NK-92 treated with Interleukin-12 subunit alpha and Interleukin-12 subunit beta, amount 100 ng/mL, for 24 hours (cell line): Measurements from ENCODE around the gene C12orf75.
"Not testable (repeated sequence)": the region's sequence is repeated elsewhere in the genome, so short reads cannot be mapped to it uniquely, and the experiment has no call there.

Experiments used
- DNase-seq: peaks from one replicate; lab custom pipeline; 2025; lab: John Stamatoyannopoulos, UW

The C12orf75 gene

DNA sequence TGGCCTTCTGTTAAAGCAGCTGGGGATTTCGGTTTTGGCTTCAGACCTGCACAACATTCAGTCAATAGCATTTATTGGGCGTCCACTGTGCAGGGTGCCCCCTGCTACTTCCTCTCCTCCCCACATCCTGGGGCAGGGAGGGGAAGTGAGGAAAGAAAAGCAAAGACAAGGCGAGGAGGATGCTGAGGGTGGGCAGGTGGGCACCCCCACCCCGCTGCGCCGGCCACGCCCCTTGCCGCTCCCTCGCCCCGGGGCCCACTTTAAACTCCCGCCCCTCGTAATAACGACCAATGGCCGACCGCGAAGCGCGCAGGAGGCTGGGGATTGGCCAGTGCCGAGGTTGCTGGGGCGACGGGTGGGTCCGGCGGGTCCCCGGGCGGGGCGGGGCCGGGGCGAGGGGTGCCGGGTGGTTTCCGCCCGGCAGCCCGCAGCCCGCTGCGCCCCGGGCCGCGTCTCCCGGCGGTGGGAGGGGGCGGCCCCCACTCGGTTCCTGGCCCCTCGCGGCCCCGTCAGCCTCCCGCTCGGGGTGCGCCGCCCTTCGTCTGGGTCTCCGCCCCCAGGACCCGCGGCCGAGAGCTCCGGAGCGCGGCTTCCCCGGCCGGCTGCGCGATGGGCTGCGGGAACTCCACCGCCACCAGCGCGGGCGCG lies at the start of gene C12orf75:
Gene C12orf75, plus strand, starts transcription at position 409 of the 648 bp plus-strand sequence. Its CDS starts 201 bp downstream, at position 610.
- peak; percentile 91 for DNase-seq

- DNase-seq: no peak
Observed at GRCh38 chr12:105280966-105281693, 49.4 kb upstream of the C12orf75 start.

DNA sequence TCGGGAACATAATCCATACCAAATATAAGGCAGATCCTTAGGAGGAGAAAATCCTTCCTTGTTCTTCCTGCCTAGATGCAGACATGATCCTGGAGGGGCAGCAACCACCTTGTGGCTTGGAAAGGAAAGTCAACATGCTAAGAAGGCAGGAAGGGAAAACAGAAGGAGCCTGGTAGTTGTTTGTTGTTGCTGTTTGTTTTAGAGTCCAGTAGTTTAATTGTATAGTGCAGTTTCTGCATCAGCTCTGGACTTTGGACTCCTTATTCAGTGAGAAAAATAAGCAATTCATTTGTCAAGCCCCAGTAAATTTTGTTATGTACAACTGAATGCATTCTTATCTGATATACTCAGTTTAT lies 48.8 kb upstream of the C12orf75 start:
- no peak for DNase-seq

- no peak for DNase-seq
Observed at GRCh38 chr12:105285378-105285777, 45.1 kb upstream of the C12orf75 start.

DNA sequence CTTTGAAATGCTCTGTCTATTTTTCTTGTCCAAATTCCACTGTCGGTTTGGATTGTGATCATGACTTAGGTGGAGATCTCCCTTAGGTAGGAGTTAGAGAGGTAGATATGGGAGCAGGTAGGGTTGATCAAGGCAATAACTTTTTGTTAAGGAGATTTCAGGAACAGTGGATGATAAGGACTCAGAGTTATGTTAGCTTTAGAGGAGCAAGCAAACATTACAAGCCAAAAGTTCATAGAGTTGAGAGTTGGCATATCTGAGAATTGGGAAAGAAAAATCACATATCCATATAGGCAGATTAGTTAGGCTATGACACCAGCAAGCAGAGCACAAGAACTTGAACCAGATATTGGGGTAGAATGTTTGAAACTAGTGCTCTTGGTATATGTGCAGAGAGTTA lies 43.1 kb upstream of the C12orf75 start:
- no peak for DNase-seq

- no peak for DNase-seq
Observed at GRCh38 chr12:105288311-105288996, 42.0 kb upstream of the C12orf75 start.

DNA sequence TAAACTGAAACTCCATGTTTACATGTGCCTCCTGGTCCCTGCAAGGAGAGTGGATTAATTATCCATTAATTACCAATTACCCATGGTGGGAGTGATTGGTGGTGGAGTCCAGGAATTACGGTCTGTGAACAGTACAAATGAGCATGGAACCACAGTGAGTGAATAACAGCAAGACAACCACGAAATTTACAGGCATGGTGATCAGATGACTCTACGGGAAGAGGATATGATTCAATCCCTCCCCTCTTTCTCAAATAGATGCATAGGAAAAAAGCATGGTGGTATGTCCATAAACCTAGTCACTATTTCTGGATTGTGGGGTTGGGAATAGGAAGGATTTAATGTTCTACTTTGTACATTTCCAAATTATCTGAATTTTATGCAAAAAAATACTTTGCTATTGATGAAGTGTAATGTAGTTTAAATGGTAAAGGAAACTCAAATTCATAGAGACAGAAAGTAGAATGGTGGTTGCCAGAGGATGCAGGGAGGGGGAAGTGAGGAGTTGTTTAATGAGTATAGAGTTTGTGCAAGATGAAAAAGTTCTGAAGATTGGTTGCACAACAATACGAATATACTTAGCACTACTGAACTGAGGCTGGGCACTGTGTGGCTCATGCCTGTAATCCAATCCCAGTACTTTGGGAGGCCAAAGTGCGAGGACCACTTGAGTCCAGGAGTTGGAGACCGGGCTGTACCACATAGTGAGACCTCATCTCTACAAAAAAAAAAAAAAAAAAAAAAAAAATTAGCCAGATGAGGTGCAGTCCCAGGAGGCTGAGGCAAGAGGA lies 41.2 kb upstream of the C12orf75 start:
- DNase-seq: no peak

DNA sequence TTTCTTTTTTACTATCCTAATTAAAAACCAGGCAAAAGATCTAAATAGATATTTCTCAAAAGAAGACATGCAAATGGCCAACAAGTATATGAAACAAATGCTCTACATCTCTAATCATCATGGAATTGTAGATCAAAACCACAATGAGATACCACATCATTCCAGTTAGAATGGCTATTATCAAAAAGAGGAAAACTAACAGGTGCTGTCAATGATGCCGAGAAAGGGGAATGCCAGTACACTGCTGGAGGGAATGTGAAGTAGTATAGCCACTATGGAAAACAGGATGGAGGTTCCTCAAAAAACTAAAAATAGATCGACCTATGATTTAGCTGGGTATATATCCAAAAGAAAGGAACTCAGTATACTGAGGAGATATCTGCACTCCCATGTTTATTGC lies 39.0 kb upstream of the C12orf75 start:
- no peak for DNase-seq

- DNase-seq: no peak
Observed at GRCh38 chr12:105292705-105293104, 37.8 kb upstream of the C12orf75 start.

DNA sequence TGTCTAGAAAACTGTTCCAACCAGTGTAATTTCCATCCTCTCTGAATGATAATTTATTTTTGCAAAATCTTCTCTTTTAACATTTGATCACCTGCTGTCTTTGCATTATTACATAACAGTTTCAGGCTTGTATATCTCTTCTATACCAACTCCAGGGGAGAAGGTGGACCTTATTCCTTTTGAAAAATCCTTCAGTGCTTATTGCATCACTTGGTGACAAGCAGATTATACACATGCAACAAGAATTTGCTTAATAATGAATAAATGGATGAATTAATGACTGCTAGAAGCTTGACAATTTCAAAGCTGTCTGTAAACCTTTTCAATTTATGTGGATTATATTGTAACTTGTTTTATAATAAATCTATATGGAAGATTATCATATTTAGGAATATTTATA lies 37.3 kb upstream of the C12orf75 start:
- no peak for DNase-seq

- no peak for DNase-seq
Observed at GRCh38 chr12:105294161-105294560, 36.3 kb upstream of the C12orf75 start.

- no peak for DNase-seq
Observed at GRCh38 chr12:105294886-105295479, 35.5 kb upstream of the C12orf75 start.

DNA sequence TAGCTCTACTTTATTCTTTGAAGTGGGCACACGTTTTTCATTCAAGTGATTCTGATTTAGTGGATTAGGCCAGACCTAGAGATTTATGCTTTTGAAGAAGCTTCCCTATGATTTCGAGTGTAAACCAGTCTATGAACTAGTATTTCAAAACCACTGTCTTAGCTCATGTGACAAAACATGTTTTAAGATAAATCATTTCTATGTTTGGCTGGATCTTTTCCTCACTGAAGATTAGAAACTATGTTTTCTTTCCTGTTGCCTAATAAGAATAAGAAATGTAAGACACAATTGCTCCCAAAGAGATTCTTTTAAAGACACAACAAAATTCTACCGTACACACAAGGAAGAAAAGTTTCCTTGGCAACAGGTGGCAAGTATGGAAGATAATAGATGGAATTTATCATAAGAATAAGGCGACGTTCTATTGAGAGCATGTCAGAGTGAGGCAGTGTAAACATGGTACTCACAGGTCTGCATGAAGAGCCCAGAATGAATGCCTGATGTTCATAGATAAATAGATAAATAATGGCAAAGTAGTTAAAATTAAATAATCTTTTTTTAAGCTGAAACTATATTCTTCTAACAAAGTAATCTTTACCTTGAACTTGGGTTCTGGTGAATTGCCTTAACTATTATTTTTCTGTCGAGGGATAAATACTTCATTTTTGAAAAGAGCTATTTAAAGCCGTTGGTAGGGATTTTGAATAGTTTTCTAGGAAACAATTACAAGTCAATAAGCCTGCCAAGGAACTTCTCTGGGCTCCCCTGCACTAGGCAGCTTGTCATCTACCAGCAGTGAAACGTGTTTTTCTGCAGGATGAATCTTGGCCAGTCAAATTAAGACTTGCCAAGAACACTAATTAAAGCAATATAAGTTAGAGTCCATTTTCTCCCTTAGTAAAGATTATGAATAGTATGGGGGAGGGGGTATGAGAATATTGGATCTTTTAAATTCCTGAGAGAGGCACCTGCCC lies 34.1 kb upstream of the C12orf75 start:
- no peak for DNase-seq

- no peak for DNase-seq
Observed at GRCh38 chr12:105300883-105301282, 29.6 kb upstream of the C12orf75 start.

DNA sequence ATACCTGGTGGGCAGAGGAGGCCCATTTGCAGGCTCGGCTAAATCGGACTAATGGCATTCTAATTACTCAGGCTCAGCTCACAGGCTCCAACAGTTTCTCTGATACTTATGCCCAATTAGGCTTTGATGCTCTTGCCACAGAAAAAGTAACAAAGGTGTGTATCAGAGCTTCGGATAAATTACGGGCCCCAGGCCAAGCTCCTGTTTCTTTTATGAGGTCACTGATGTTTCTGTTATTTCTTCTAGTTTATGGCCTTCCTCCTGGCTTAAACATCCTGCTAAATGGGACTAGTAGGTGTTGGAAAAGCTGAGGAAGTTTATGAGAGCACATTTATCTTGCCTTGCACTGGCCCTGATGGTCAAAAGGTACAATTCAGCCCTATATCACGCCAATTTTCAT lies 28.8 kb upstream of the C12orf75 start:
- no peak for DNase-seq

- DNase-seq: not testable (repeated sequence)
Observed at GRCh38 chr12:105302986-105303385, 27.5 kb upstream of the C12orf75 start.

DNA sequence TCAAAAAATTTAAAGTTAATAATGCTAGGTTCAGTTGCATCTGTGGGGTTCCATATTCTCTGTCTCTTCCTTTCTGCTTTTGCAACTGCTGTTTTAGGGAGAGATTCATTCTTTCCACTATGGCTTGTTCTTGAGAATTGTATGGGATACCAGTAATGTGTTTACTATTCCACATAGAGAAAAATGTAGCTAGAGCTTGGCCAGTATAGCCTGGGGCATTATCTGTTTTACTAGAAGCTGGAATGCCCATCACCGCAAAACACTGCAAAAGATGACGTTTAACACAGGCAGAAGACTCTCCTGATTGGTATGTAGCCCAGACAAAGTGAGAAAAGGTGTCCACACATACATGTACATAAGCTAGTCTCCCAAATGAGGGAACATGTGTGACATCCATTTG lies 25.9 kb upstream of the C12orf75 start:
- not testable (repeated sequence) for DNase-seq

- DNase-seq: not testable (repeated sequence)
Observed at GRCh38 chr12:105307601-105308314, 22.7 kb upstream of the C12orf75 start.

DNA sequence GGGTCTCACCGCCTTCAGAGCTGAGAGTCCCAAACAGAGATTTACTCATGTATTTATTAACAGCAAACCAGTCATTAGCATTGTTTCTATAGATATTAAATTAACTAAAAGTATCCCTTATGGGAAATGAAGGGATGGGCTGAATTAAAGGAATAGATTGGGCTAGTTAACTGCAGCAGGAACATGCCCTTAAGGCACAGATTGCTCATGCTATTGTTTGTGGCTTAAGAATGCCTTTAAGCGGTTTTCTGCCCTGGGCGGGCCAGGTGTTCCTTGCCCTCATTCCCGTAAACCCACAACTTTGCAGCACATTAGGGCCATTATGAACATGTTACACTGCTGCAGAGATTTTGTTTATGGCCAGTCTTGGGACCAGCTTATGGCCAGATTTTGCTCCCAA lies 21.7 kb upstream of the C12orf75 start:
- not testable (repeated sequence) for DNase-seq

DNA sequence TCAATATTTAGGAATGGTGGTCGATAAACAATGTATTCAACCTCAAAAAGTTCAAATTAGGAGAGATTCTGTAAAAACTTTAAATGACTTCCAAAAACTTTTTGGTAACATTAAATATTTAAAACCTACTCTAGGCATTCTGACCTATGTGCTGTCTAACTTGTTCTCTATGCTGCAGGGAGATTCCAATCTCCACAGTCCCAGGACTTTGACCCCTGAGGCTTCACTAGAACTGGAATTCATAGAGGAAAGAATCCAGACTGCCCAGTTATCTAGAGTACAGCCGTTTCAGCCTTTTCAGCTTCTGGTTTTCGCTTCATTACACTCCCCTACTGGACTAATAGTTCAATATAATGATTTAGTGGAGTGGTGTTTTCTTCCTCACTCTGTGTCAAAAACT lies 21.1 kb upstream of the C12orf75 start:
- DNase-seq: not testable (repeated sequence)
